GM13976 (cell line): ENCODE results near the gene GSKIP.

Experiments used
- DNase-seq: peaks from one replicate; pipeline ENCODE4 v3.0.0; 2012; ENCODE audit warnings: low spot score
- in situ Hi-C: fragments of 300-500 bp; cut with MboI; formaldehyde crosslinking; loops from one replicate; pipeline ENCODE4 v1.12.0; 2022; ENCODE audit warnings: low sequenced_read_pairs, mixed read lengths, inconsistent platforms; ENCODE audit not compliant: unreplicated experiment
- TF ChIP-seq, protein P1 (sequence below): IDR thresholded peaks from 2 replicates; pipeline ENCODE4 v1.5.1; 2012; ENCODE audit warnings: borderline replicate concordance, mild to moderate bottlenecking; ENCODE audit not compliant: insufficient read depth; ENCODE audit errors: extremely low read depth, missing control alignments, control extremely low read depth

Gene GSKIP

GRCh38 chr14:96418075-96418474, 54.7 kb downstream of the GSKIP start:
- TF ChIP-seq, protein P1, sequence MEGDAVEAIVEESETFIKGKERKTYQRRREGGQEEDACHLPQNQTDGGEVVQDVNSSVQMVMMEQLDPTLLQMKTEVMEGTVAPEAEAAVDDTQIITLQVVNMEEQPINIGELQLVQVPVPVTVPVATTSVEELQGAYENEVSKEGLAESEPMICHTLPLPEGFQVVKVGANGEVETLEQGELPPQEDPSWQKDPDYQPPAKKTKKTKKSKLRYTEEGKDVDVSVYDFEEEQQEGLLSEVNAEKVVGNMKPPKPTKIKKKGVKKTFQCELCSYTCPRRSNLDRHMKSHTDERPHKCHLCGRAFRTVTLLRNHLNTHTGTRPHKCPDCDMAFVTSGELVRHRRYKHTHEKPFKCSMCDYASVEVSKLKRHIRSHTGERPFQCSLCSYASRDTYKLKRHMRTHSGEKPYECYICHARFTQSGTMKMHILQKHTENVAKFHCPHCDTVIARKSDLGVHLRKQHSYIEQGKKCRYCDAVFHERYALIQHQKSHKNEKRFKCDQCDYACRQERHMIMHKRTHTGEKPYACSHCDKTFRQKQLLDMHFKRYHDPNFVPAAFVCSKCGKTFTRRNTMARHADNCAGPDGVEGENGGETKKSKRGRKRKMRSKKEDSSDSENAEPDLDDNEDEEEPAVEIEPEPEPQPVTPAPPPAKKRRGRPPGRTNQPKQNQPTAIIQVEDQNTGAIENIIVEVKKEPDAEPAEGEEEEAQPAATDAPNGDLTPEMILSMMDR, result no peak
- DNase-seq, result no peak
- in situ Hi-C loops, result loop anchor here (10.0 kb wide), 1 partner anchor 123 kb away; no protein-coding TSS in a partner anchor

DNA sequence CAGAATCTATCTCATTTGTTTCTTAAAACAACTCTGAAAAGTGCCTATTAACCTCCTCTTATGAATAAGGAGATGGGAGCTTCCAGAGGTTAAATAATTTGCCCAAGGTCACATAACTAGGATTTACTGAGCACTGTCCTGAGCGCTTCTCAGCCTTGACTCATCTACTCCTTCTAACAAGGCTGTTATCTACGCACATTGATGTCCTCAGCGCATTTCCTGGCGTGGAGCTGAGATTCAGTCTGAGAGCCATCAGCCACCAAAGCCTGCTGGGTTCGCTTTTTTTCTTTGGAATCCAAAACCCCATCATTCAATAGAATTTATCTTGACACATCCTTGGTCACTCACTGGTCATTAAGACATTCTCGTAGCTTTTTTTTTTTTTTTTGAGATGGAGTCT, 57.9 kb downstream of the GSKIP start:
- DNase-seq, result no peak
- TF ChIP-seq, protein P1, result no peak
- in situ Hi-C loops, result no loop called here

DNA sequence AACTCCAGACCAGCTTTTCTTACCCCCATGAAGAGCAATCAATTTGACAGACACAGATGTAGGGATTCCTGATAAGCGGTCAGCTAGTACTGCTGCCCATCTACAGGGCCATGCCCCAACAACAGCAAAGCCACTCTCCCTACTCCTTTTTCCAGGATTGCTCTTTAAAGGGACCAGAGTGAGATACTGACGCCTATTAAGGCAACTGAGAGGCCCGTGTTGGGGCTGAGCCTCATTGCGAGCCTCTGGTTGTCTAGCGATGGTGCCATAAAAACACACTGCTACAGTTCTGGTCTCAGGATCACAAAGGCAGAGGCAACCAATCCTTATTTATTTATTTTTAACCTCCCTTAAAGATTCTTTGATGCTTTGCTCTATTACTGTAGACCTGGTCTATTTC, 59.7 kb downstream of the GSKIP start:
- TF ChIP-seq, protein P1, result no peak
- DNase-seq, result no peak
- in situ Hi-C loops, result no loop called here

- DNase-seq, result no peak
- TF ChIP-seq, protein P1, result no peak
- in situ Hi-C loops, result no loop called here
These were observed 60.3 kb downstream of the GSKIP start for GRCh38 chr14:96423446-96424108.

DNA sequence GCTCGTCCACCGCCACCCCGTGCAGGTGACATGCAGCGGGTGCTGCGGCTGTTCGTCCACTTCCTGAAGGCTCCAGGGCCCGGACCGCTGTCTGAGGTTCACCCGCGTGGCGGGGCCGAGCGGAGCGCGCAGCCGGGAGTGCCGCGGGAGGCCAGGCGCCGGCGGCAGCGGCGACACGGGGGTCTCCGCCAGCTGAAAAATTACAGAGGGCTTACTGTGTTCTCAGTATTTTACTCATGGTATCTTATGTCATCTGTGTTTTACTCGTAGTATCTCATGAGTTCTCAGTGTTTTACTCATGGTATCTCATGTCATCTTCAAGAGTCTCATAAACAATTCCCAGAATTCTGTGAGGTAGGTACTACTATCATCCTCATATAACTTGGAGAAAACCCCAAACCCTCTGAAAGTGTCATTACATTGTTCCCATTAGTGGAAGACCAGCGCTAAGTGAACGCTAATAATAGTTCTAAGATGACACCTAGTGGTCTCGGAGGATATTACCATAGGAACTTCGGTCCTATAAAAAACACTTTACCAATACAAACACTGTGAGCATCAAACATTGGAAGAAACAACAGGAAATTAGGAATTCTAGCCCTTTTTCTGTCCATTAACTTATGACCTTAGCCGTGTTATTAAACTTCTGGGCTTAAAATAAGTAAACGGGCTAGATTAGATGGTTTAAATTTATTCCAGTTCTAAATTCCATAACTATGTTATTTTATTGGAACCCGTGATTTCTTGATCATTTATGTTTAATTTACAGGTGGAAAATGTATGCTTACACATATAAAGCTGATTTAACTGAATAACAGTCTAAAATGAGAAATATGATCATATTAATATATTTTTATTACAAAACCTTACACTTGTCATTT, 61.0 kb downstream of the GSKIP start:
- in situ Hi-C loops, result no loop called here
- peak; percentile 78 for DNase-seq
- TF ChIP-seq, protein P1, result peak; percentile 41

GRCh38 chr14:96434040-96434439, 70.7 kb downstream of the GSKIP start:
- in situ Hi-C loops, result loop anchor here (25.0 kb wide), 1 partner anchor 322 kb away; no protein-coding TSS in a partner anchor
- no peak for DNase-seq
- TF ChIP-seq, protein P1, result no peak
